Left colon (tissue), 2 donors: ENCODE data around the gene CEMIP. TPM values are rescaled to one million over a fixed set of nuclear protein-coding genes. Genes with fewer than 3 reads are reported as not detected.
"Not testable (repeated sequence)": the region's sequence is repeated elsewhere in the genome, so short reads cannot be mapped to it uniquely, and the experiment has no call there.

ENCODE experiments used
- ATAC-seq: fragments of 200-7000 bp; cut with Tn5 transposase; one replicate; pipeline ENCODE4 v1.9.1; 2020; ENCODE audit warnings: mild to moderate bottlenecking, moderate library complexity
- DNase-seq, 2 donors: peaks; one replicate each; pipeline ENCODE4 v3.0.0-alpha.2; 2020
- intact Hi-C, 2 donors: fragments of 100-400 bp; cut with DNase I in 1 of 2; cut with micrococcal nuclease in 1 of 2; formaldehyde crosslinking; loops; one replicate each; pipeline versions ENCODE4 v1.11.2 to v1.14.0; 2022; cut with DNase I, micrococcal nuclease
- total RNA-seq, 2 donors: library from RNA; stranded (reverse); fragmentation: NEBNext Ultra II Directional; extraction: Animal tissue kit (Norgen Biotek cat#: 25700); gene quantifications; one replicate each; pipeline ENCODE4 v1.2.1, GENCODE V29; 2021
- donor health status: DM: no; HTN: no; CAD: no.
- donor health status: DM: yes; HTN: yes; CAD: no.

Gene CEMIP
- total RNA-seq, 2 donors from 2014 or later: 1.1 to 1.7 TPM

DNA sequence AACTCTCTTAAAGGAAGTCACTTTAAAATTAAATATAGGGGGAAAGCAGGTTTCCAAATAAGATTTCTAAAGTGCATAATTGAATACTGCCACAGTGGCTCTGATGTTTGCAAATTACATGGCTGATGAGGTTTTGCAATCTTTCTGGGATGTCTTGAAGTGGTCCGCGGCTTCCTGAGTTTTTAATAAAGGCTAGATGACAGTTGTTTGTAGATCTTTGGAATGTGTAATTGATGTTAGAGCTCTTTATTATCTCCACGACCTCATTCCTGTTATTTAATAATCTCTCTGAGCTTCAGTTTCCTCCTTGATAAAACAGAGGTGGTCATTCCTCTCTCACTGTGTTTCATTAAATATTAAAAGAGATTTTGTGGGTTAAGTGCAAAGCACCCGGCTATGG, 27.0 kb upstream of the CEMIP start:
- no peak for ATAC-seq
- intact Hi-C loops: no loop called here

DNA sequence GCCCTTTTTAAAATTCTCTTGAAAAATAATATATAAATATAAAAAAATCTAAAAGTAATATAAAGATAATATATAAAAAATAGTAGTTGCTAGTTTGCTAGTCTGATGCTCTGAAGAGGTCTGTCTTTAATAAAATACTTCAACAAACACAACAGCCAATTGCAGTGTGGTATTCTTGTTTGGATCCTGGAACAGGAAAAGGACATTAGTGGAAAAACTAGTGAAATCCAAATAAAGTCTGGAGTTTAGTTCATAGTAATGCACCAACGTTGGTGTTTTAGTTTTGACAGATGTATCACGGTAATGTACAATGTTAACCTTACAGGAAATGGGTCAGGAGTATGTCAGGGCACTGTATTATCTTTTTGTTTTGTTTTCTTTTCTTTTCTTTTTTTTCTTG, 26.0 kb upstream of the CEMIP start:
- DNase-seq: no peak
- ATAC-seq: no peak
- intact Hi-C loops: no loop called here

More for the DNA sequence above, 27.0 kb upstream of the CEMIP start:
- DNase-seq: no peak

DNA sequence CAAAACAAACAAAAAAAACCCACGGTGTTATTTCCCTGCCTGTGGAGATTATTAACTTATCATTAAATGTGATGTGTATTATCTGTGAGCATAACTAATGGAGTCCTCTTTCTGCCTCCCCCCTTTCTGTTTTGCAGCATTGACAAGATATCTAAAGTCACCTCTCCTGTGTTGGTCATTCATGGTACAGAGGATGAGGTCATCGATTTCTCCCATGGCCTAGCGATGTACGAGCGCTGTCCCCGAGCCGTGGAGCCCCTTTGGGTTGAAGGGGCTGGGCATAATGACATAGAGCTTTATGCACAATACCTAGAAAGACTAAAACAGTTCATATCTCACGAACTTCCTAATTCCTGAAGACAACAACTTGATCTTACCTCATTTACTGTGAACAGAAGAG, 25.2 kb upstream of the CEMIP start:
- DNase-seq (no peak), ATAC-seq (no peak)
- intact Hi-C loops: no loop called here

DNA sequence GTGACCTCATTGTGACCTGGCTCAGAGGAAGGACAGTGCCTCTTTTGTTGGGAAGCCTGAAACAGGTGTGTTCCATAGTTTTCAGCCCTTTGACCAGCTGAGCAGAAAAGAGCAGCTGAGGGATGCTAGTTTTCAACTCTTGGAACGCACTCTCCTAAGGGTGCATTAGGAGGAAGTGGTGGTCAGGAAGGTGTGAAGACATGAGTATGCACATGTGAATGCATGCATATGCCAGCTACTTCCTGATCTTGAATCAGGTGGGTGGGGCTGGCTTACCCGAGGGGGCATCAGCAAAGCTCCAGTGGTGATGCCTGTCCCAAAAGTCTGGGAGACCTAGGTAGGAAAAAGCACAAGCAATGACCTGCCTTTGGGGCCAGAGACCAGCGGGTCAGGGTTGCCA, 23.3 kb upstream of the CEMIP start:
- no peak for DNase-seq

DNA sequence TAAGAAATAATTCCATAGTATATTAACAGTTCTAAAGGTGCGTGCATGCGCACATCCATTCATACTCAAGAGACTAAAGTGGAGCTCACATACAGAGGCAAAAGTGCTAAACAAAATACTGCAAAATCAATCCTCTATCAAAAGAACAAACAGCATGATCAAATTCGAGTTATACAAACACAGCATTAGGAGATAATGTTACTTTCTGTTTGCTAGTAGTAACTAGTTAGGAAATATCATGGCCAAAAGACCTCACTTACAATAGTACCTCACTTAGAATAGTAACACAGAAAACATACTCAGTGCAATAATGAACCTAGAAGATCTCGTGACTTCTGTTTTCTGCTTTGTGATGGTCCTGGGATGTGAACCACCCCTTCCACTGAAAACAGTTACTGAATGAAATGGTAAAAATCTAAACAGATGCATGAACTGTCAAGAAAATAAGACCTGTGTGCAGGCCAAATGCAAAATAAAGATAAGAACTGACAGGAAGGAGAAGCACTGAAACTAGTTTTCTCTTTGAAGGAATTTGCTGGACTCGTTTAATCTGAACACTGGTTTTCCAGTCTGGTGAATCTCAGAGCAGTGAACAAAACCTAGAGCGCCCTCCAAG, 20.9 kb upstream of the CEMIP start:
- intact Hi-C loops: no loop called here
- DNase-seq (no peak), ATAC-seq (peak; percentile 12)

More for the DNA sequence above, 23.3 kb upstream of the CEMIP start:
- intact Hi-C loops: no loop called here
- peak; percentile 24 for ATAC-seq

DNA sequence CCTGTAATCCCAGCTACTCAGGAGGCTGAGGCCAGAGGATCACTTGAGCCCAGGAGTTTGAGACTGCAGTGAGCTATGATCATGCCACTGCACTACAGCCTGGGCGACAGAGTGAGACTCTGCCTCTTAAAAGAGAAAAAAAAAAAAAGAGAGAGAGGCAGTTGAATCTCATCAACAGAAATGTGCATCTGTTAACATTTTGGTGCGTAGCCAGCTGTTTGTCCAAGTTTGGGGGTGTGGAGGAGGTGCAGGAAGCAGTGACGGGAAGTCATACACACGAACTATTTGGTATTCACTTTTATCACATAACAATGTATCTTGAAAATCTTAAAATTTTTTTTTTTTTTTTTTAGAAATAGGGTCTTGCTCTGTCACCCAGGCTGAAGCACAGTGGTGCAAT, 18.2 kb upstream of the CEMIP start:
- DNase-seq (no peak), ATAC-seq (no peak)
- intact Hi-C loops: loop anchor here in 1 of 2 donors (10.0 kb wide), 1 partner anchor 64 kb away; no protein-coding TSS in a partner anchor

DNA sequence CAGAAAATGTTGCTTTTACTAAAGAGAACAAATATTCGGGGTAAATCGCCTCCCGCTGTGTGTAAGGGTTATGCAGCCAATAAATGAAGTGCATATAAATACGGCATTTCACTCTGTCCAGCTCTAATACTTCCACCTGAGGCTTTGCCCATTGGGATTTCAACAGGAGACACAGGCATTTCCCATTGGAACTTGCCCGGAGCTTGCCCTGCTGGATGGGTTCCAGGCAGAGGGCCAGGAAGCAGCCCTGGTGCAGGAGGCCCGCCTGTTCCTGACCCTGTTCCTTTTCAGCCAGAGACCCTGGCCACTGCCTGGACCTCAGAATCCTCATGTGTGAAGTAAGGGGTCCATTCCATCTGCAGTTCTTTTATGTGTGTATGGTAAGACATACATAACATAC, 17.4 kb upstream of the CEMIP start:
- no peak for ATAC-seq
- DNase-seq: no peak
- intact Hi-C loops: loop anchor here in 1 of 2 donors (10.0 kb wide), 1 partner anchor 63 kb away; no protein-coding TSS in a partner anchor

DNA sequence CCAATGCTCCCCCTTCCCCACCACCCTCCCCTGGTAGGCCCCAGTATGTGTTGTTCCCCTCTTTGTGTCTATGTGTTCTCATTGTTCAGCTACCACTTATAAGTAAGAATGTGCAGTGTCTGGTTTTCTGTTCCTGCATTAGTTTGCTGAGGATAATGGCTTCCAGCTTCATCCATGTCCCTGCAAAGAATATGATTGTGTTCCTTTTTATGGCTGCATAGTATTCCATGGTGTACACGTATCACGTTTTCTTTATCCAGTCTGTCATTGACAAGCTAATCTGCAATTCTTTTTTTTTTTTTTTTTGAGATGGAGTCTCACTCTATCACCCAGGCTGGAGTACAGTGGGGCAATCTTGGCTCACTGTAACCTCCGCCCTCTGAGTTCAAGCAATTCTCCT, 15.9 kb upstream of the CEMIP start:
- ATAC-seq: not testable (repeated sequence)
- intact Hi-C loops: loop anchor here in 1 of 2 donors (10.0 kb wide), 1 partner anchor 62 kb away; no protein-coding TSS in a partner anchor

DNA sequence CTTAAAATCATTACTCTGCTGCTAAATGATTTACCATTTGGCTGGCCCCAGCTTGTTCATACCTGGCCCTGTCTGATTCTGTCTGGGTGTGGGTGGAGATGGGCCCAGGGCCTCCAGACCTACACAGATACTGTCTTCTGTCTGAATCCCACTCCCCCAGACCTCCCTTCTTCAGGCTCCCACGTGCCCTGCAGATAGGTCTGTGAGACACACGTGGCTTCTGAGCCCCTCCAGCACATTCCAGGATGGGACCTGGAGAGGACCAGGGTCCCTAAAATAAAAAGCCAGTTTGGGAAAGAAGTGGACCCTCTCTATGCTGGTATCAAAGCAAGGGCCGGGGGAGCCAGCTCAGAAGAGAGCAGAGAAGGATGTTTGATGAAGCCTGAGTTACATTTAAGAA, 14.6 kb upstream of the CEMIP start:
- intact Hi-C loops: loop anchor here in 1 of 2 donors (10.0 kb wide), 1 partner anchor 60 kb away; no protein-coding TSS in a partner anchor
- no peak for ATAC-seq

More for the DNA sequence above, 15.9 kb upstream of the CEMIP start:
- not testable (repeated sequence) for DNase-seq

DNA sequence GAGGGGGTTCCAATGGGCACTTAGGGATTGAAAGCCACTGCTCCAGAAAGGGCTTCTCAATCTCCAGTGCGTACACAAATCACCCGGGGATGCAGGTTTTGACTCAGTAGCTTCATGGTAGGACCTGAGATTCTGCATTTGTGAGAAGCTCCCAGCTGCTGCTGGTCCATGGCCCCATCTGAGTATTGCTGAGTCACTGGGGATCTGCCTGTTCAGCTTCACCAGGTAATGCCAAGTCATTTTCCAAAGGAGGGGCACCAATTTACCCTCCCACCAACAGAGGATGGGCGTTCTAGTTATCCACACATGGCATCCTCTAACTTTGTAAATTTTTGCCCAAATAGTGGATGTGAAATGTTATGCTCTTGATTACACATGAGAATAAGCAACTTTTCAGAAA, 12.9 kb upstream of the CEMIP start:
- ATAC-seq: no peak

More for the DNA sequence above, 14.6 kb upstream of the CEMIP start:
- no peak for DNase-seq

DNA sequence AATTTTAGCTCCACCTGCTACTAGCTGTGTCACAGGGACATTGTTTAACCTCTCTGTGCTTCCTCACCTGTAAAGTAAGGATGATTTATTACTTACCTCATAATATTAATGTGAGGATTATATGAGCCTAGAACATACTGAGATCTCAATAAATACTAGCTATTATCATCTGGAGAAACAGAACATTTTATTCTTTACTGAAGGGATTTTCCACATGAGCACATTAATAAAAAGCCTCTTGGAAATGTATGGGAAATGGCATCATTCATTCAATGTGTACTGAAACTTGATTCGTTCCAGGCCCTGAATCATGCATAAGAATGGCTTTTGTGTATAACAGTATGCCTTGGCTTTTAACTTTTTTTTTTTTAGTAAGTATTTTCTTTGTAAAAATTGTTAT, 11.0 kb upstream of the CEMIP start:
- ATAC-seq (no peak), DNase-seq (no peak)
- intact Hi-C loops: loop anchor here in 1 of 2 donors (10.0 kb wide), 1 partner anchor 57 kb away; no protein-coding TSS in a partner anchor

More for the DNA sequence above, 12.9 kb upstream of the CEMIP start:
- no peak for DNase-seq
- intact Hi-C loops: loop anchor here in 1 of 2 donors (10.0 kb wide), 1 partner anchor 59 kb away; no protein-coding TSS in a partner anchor

DNA sequence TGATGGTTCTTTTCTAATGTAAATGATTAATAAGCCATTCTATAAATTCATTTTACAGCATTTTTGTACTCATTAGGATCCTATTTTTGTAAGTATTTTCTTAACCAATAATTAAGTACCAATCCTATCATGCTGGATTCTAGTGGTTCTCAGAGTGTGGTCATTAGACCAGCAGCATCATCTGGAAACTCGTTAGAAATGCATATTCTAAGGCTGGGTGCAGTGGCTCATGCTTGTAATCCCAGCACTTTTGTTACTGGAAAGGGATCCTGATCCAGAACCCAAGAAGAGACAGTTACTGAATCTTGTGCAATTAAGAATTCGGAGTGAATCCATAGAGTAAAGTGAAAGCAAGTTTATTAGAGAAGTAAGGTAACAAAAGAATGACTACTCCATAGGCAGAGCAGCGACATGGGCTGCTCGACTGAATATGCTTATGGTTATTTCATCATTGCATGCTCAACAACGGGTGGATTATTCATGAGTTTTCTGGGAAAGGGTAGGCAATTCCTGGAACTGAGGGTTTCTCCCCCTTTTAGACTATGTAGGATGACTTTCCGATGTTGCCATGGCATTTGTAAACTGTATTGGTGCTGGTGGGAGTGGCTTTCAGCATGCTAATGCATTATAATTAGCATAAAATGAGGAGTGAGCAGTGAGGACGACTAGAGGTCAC, 9.9 kb upstream of the CEMIP start:
- intact Hi-C loops: loop anchor here in 1 of 2 donors (10.0 kb wide), 1 partner anchor 56 kb away; no protein-coding TSS in a partner anchor
- DNase-seq (no peak), ATAC-seq (no peak)

DNA sequence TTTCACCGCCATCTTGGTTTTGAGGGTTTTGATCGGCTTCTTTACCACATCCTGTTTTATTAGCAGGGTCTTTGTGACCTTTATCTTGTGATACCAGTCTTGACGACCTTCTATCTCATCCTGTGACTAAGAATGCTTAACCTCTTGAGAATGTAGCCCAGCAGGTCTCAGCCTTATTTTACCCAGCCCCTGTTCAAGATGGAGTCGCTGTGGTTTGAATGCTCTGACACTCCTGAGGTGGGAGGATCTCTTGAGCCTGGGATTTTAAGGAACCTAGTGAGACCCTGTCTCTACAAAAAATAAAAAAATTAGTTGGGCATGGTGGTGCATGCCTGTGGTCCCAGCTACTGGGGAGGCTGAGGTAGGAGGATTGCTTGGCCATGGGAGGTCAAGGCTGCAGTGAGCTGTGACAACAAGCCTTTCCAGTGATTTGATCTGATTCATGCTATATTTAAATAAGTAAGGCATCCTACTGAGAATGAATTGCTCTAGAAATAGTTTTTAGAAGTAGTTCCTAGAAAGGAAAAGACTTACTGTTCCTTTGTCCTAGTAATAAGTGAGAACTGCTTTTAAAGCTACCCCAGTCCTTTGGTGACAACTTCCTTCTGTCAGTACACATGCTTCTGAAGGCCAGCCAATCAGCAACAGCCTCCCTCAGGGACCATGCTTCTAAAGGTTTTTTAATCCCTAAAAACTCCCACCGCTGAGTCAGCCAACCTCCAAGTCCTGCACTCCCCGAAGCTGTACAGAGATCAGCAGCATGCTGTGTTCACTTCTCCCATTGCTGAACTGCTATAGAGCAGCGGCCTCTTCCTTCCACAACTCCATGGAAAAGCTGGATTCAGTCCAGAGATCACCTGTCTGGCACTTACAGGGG, 9.1 kb upstream of the CEMIP start:
- no peak for DNase-seq
- no peak for ATAC-seq

DNA sequence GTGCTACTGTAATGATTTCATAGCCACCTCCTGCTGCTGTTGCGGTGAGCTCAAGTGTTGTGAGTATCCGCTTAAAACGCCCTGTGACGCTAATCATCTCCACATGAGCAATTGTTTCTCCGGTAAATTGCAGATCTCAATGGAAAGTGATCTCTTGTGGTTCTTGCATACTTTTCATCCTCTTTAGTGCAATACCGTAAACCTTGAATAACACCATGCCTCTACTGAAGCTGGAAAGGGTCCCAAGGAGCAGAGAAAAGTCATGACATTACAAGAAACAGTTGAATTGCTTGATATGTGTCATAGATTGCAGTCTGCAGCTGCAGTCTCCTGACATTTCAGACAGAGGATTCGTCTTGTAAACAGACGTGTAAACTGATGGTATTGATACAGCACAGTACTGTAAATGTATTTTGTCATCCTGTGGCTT, 6.0 kb upstream of the CEMIP start:
- intact Hi-C loops: no loop called here
- ATAC-seq (no peak), DNase-seq (no peak)

More for the DNA sequence above, 9.1 kb upstream of the CEMIP start:
- intact Hi-C loops: loop anchor here in 1 of 2 donors (10.0 kb wide), 1 partner anchor 55 kb away; no protein-coding TSS in a partner anchor

DNA sequence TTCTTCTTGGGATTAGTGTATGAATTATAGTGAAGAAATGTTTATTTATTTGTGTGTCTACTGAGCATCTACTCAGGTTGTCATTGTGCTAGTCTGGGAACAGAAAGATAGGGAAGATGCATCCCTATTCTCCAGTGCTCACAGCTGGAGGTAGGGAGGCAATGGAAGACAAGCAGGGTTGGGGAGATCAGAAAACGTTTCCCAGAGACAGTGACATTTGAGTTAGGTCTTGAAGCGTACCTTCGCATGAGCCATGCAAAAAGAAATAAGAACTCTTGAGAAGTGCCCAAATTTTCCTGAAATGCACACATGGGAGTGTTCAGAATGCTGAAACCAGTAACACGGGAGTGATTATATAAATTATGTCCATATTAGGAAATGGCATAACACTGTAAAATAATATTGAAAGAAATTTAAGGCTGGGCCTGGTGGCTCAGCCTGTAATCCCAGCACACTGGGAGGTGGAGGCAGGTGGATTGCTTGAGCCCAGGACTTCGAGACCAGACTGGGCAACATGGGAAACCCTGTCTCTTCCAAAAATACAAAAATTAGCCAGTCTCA, 5.3 kb upstream of the CEMIP start:
- ATAC-seq (no peak), DNase-seq (no peak)
- intact Hi-C loops: no loop called here

DNA sequence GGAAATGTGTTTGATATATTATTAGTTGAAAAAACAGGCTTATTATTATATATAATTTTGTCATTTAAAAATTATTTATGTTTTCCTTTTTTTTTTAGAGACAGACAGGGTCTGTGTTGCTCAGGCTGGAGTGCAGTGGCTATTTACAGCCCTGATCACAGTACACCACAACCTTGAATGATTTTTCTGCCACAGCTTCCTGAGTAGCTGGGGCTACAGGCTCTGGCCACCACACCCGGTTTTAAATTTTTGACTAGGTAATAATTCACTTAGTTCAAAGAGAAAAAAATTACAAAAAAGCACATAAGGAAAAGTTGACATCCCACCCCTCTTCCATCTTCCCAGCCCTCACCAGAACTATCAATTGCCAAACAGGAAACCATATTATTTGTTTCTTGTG, 4.7 kb upstream of the CEMIP start:
- intact Hi-C loops: no loop called here
- ATAC-seq (no peak), DNase-seq (no peak)

DNA sequence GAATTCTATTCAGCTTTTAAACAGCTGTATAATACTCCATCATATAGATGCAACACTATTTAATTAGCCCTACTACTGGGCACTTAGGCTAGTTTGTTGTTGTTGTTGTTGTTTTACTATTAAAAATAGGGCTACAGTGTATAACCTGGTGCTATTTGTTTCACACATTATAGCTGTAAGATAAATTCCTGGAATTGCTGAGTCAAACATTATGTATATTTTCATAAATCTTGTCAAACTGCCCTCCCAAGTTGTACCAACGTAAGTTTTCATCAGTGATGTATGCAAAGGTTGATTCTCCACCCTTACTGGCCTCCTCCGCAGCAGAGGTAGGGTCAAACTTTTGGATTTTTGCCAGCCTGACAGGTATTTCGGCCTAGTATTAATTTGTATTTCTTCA, 3.8 kb upstream of the CEMIP start:
- intact Hi-C loops: loop anchor here in 1 of 2 donors (5.0 kb wide), 2 partner anchors 208 to 318 kb away; no protein-coding TSS in a partner anchor
- ATAC-seq: no peak
- no peak for DNase-seq

DNA sequence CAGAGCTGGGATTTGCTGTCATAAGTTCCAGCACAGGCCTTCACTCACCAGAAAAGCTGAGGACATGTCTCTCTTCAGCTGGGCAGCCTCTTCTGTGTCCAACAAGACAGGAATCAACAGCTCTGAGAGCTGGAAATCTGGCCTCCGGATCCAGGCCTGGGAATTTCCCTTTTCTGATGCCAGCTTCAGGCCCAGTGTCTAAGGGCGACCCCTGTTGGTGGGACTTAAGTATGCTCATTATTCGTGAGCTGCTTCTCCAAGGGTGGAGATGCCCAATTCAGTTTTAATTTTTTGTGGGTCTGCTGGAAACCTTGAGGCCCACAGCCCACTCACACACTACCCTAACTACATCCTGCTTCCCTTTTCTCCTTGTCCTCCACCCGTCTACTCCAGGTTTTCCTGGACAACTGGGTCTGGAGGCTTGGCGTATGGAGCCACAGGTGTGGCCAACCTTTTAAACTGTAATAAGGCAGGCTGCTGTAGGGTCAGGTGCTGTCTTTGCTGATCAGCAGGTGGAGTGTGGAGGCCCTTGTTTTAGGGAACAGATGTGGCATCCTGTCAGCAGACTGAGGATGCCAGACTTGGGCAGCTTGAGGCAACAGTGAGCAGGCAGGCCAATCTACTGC, 2.6 kb upstream of the CEMIP start:
- ATAC-seq (peak; percentile 48), DNase-seq (peak; percentile 71 to 80)
- intact Hi-C loops: loop anchor here in 1 of 2 donors (5.0 kb wide), 2 partner anchors 209 to 319 kb away; no protein-coding TSS in a partner anchor
